SK-N-SH (cell line): ENCODE results near the gene CPB1.

ENCODE experiments used
- CTCF ChIP-seq: fragments of 200-600 bp; sonication (generic); IDR thresholded peaks from 2 replicates; pipeline ENCODE4 v1.6.1; 2017; ENCODE audit warnings: antibody characterized with exemption, mild to moderate bottlenecking, moderate library complexity
- EP300 ChIP-seq, 2 experiments: IDR thresholded peaks; 2 replicates each; pipeline versions ENCODE4 v1.4.0 to v1.6.1; 2012; ENCODE audit warnings: borderline replicate concordance in 1 of 2, low read depth in 1 of 2, low read length in 1 of 2
- EZH2phosphoT487 ChIP-seq: fragments of 200-600 bp; sonication (generic); IDR thresholded peaks from 2 replicates; pipeline ENCODE4 v1.6.1; 2017; ENCODE audit warnings: low read depth, mixed run types, mild to moderate bottlenecking, antibody characterized with exemption, moderate library complexity, borderline replicate concordance
- FOXM1 ChIP-seq: IDR thresholded peaks from 2 replicates; pipeline ENCODE4 v1.4.0; 2012; ENCODE audit warnings: low read depth, mild to moderate bottlenecking
- GABPA ChIP-seq: IDR thresholded peaks from 2 replicates; pipeline ENCODE4 v1.4.0; 2012; ENCODE audit warnings: low read depth, mild to moderate bottlenecking
- POLR2AphosphoS5 ChIP-seq: IDR thresholded peaks from 2 replicates; pipeline ENCODE4 v1.6.1; 2012; ENCODE audit warnings: low read depth, low read length
- RAD21 ChIP-seq: IDR thresholded peaks from 2 replicates; pipeline ENCODE4 v1.6.1; 2012; ENCODE audit warnings: mild to moderate bottlenecking, low read length
- SIN3A ChIP-seq: IDR thresholded peaks from 2 replicates; pipeline ENCODE4 v1.6.1; 2012; ENCODE audit warnings: low read depth, mild to moderate bottlenecking, low read length, moderate library complexity, borderline replicate concordance
- SMC3 ChIP-seq: IDR thresholded peaks from 2 replicates; pipeline ENCODE4 v1.6.1; 2012; ENCODE audit warnings: low read depth, low read length, improper control_type of control experiment
- TCF12 ChIP-seq: IDR thresholded peaks from 2 replicates; pipeline ENCODE4 v1.4.0; 2012
- USF2 ChIP-seq: fragments of 150-350 bp; IDR thresholded peaks from 2 replicates; pipeline ENCODE4 v1.6.1; 2017; ENCODE audit warnings: antibody characterized with exemption, low read length, low read depth, borderline replicate concordance
- ZBTB33 ChIP-seq: IDR thresholded peaks from 2 replicates; pipeline ENCODE4 v1.4.0; 2012; ENCODE audit warnings: low read depth, borderline replicate concordance

- no peak for TF ChIP-seq POLR2AphosphoS5
- no peak for TF ChIP-seq CTCF
- no peak for TF ChIP-seq EP300 (IDR thresholded peaks at IDR 0.05; ENCODE audit: borderline replicate concordance in 1 of 2, low read depth in 1 of 2, low read length in 1 of 2)
- no peak for TF ChIP-seq EZH2phosphoT487
- no peak for TF ChIP-seq SMC3
- no peak for TF ChIP-seq FOXM1
- TF ChIP-seq TCF12 = no peak
- TF ChIP-seq ZBTB33 = no peak
- TF ChIP-seq GABPA = no peak
- no peak for TF ChIP-seq RAD21
- TF ChIP-seq USF2 = no peak
- no peak for TF ChIP-seq SIN3A
Measured at GRCh38 chr3:148906667-148907066, 79.1 kb downstream of the CPB1 start.
